ENCODE data around the gene POLR3GL.

POLR3GL gene

DNA sequence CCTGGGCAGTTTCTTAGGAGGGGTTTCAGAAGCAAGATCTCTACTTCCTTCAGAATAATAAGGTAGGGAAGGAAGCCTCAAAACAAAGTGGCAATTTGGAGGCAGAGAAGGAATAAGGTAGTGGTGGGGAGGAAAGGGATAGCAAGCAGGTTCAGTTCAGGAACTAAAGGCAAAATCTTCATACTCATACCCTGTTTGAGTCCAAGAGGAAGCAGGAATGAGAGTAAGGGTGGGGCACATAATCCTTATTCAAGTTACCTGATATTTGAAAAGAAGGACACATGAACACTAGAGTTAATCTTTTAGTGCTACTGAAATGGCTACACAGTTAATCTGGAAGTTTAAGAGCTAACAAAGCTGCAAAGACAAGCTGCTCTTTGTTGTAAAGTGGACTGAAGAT, 28.8 kb upstream of the POLR3GL start:
- Histone ChIP-seq H3K36me3 (ENCODE audit: control insufficient read depth in 4 of 4, insufficient read depth in 4 of 4, low read length in 3 of 4) (peaks cover 11 to 26% (median 16%) of the 10 kb centered on the region in 4 experiments), H3K9me3 (ENCODE audit: control extremely low read depth in 1 of 5, control insufficient read depth in 4 of 5, insufficient read depth in 2 of 5, low read depth in 1 of 5, low read length in 4 of 5) (no peaks in the 10 kb centered on the region), H3K4me3 (ENCODE audit: control insufficient read depth in 1 of 7, extremely low read depth in 1 of 7, insufficient read depth in 4 of 7, low read depth in 2 of 7, low read length in 6 of 7) (no peak overlapping the region), H3K27me3 (replicated peaks in 2 of 5; ENCODE audit: control insufficient read depth in 4 of 5, insufficient read depth in 5 of 5, low read length in 4 of 5) (no peaks in the 10 kb centered on the region), H3K27ac (ENCODE audit: insufficient read depth in 1 of 2, low read depth in 1 of 2, low read length in 2 of 2, poor library complexity in 1 of 2, severe bottlenecking in 2 of 2) (no peak overlapping the region), H3K4me1 (ENCODE audit: control extremely low read depth in 1 of 4, control insufficient read depth in 4 of 4, insufficient read depth in 4 of 4, low read length in 3 of 4) (peaks cover 3 to 8% (median 5%) of the 10 kb centered on the region in 4 experiments)
- DNase-seq, result no peak
- CTCF ChIA-PET, result interaction anchor here (0.9 to 1.0 kb wide), 2 partner anchors 16 to 24 kb away, joined by 3 read pairs; no protein-coding TSS in a partner anchor
- POLR2A ChIA-PET, result no interaction called here

DNA sequence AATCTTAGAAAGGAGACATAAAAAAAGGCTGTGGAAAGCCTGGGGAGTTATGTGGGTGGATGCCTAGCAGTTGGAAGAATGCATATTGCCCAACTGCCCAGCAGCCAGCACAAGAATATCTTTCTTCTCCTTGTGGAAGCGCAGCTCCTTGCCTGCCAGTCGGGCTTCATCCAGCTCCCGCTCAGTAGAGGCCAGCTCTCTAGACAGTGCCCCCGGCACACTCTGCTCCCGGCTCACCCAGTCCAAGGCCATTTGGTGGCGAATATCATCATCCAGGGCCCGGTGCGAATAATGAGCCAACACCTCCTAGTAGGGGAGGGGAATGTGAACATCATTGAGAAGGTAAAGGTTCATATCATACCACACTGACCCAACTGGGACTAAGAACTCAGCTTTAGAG, 28.2 kb upstream of the POLR3GL start:
- 100% methylated on average over 5 of the region's 8 CpGs for WGBS (ENCODE audit: insufficient coverage)
- Histone ChIP-seq H3K27ac (ENCODE audit: insufficient read depth in 1 of 2, low read depth in 1 of 2, low read length in 2 of 2, poor library complexity in 1 of 2, severe bottlenecking in 2 of 2) (no peak overlapping the region), H3K4me3 (ENCODE audit: control insufficient read depth in 1 of 7, extremely low read depth in 1 of 7, insufficient read depth in 4 of 7, low read depth in 2 of 7, low read length in 6 of 7) (no peak overlapping the region), H3K9me3 (ENCODE audit: control extremely low read depth in 1 of 5, control insufficient read depth in 4 of 5, insufficient read depth in 2 of 5, low read depth in 1 of 5, low read length in 4 of 5) (no peaks in the 10 kb centered on the region), H3K27me3 (replicated peaks in 2 of 5; ENCODE audit: control insufficient read depth in 4 of 5, insufficient read depth in 5 of 5, low read length in 4 of 5) (no peaks in the 10 kb centered on the region), H3K36me3 (ENCODE audit: control insufficient read depth in 4 of 4, insufficient read depth in 4 of 4, low read length in 3 of 4) (peaks cover 11 to 26% (median 16%) of the 10 kb centered on the region in 4 experiments), H3K4me1 (ENCODE audit: control extremely low read depth in 1 of 4, control insufficient read depth in 4 of 4, insufficient read depth in 4 of 4, low read length in 3 of 4) (peaks cover 3 to 8% (median 5%) of the 10 kb centered on the region in 4 experiments)
- ChIA-PET POLR2A (no interaction called here), CTCF (interaction anchor here (0.9 to 1.1 kb wide), 4 partner anchors 9 to 25 kb away, joined by 3 to 4 read pairs (median 3); partner anchors contain the start of gene RBM8A)
- no peak for DNase-seq

DNA sequence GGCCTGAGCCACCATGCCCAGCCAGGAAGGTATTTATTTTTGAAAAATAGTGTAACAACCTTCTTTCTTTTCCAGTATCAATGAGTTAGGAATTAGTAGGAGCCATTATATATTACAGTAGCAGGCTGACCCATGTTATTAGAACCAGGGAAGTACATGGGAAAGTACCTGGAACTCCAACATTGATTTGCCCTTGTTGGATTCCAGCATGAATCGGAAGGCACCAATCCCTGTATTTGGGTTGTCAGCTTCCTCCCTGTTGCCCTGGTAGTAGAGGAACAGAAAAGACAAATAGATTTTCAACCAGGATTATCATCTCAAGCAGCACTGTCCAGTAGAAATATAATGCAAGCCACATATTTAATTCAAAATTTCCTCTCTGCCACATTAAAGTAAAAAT, 27.1 kb upstream of the POLR3GL start:
- Histone ChIP-seq H3K27me3 (replicated peaks in 2 of 5; ENCODE audit: control insufficient read depth in 4 of 5, insufficient read depth in 5 of 5, low read length in 4 of 5) (no peaks in the 10 kb centered on the region), H3K4me3 (ENCODE audit: control insufficient read depth in 1 of 7, extremely low read depth in 1 of 7, insufficient read depth in 4 of 7, low read depth in 2 of 7, low read length in 6 of 7) (no peak overlapping the region), H3K4me1 (ENCODE audit: control extremely low read depth in 1 of 4, control insufficient read depth in 4 of 4, insufficient read depth in 4 of 4, low read length in 3 of 4) (peaks cover under 1 to 7% (median 3%) of the 10 kb centered on the region in 4 experiments), H3K36me3 (ENCODE audit: control insufficient read depth in 4 of 4, insufficient read depth in 4 of 4, low read length in 3 of 4) (peaks cover 11 to 33% (median 21%) of the 10 kb centered on the region in 4 experiments), H3K9me3 (ENCODE audit: control extremely low read depth in 1 of 5, control insufficient read depth in 4 of 5, insufficient read depth in 2 of 5, low read depth in 1 of 5, low read length in 4 of 5) (no peaks in the 10 kb centered on the region), H3K27ac (ENCODE audit: insufficient read depth in 1 of 2, low read depth in 1 of 2, low read length in 2 of 2, poor library complexity in 1 of 2, severe bottlenecking in 2 of 2) (no peak overlapping the region)
- no peak for DNase-seq
- WGBS (ENCODE audit: insufficient coverage), result no CpG with 5 or more reads among the region's 1 CpG
- CTCF ChIA-PET, result interaction anchor here (1.0 kb wide), 2 partner anchors 10 to 20 kb away, joined by 3 to 4 read pairs; partner anchors contain the start of genes LIX1L and RBM8A
- POLR2A ChIA-PET, result no interaction called here

DNA sequence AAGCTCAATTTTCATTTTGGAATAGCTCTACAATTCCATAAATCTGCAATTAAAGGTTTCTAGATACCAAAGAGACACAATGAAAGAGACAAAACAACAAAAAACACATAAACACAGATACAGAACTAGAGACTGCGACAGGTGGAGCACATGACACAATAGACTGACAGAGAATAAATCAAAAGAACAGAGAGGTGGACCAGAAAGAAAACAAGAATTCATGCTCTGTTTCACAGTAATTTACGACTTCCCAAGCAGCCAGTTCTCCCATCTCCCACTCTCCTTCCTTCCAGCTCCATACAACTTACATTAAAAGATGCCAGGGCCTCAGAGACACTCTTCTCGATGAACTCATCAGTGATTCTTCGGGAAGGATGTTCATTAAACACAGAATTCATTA, 22.1 kb upstream of the POLR3GL start:
- POLR2A ChIA-PET, result interaction anchor here (2.3 kb wide), 1 partner anchor 15 kb away, joined by 7 read pairs; the partner anchor contains the start of gene LIX1L
- Histone ChIP-seq H3K4me1 (ENCODE audit: control extremely low read depth in 1 of 4, control insufficient read depth in 4 of 4, insufficient read depth in 4 of 4, low read length in 3 of 4) (no peaks in the 10 kb centered on the region), H3K9me3 (ENCODE audit: control extremely low read depth in 1 of 5, control insufficient read depth in 4 of 5, insufficient read depth in 2 of 5, low read depth in 1 of 5, low read length in 4 of 5) (no peaks in the 10 kb centered on the region), H3K36me3 (ENCODE audit: control insufficient read depth in 4 of 4, insufficient read depth in 4 of 4, low read length in 3 of 4) (peaks cover 16 to 28% (median 20%) of the 10 kb centered on the region in 4 experiments), H3K27ac (ENCODE audit: insufficient read depth in 1 of 2, low read depth in 1 of 2, low read length in 2 of 2, poor library complexity in 1 of 2, severe bottlenecking in 2 of 2) (no peak overlapping the region), H3K4me3 (ENCODE audit: control insufficient read depth in 1 of 7, extremely low read depth in 1 of 7, insufficient read depth in 4 of 7, low read depth in 2 of 7, low read length in 6 of 7) (no peak overlapping the region), H3K27me3 (replicated peaks in 2 of 5; ENCODE audit: control insufficient read depth in 4 of 5, insufficient read depth in 5 of 5, low read length in 4 of 5) (no peaks in the 10 kb centered on the region)
- no peak for DNase-seq
- CTCF ChIA-PET, result interaction anchor here (1.0 to 1.8 kb wide), 5 partner anchors 8 to 15 kb away, joined by 3 to 4 read pairs (median 3); partner anchors contain the start of genes LIX1L and RBM8A
- WGBS (ENCODE audit: insufficient coverage), result 100% methylated on average over 1 of the region's 4 CpGs

DNA sequence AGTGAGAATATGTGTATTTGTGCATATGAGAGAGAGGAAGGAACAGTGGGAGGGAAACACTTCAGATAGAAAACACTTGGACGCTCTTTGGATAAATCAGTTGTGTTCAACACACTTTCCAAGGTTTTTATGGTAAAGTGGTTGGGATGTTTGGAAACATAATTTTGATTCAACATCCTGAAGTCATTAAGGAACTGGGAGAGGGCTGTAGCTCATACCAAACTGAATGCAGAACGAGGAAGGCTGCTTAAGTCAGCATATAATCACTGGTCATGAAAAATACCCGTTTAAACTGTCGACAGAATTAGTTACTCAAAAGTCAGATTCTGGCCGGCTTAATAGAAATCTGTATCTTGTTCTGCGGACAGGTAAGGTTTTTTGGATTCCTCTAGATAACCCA, 21.6 kb upstream of the POLR3GL start:
- POLR2A ChIA-PET, result interaction anchor here (2.3 kb wide), 1 partner anchor 15 kb away, joined by 7 read pairs; the partner anchor contains the start of gene LIX1L
- Histone ChIP-seq H3K4me1 (ENCODE audit: control extremely low read depth in 1 of 4, control insufficient read depth in 4 of 4, insufficient read depth in 4 of 4, low read length in 3 of 4) (no peaks in the 10 kb centered on the region), H3K27me3 (replicated peaks in 2 of 5; ENCODE audit: control insufficient read depth in 4 of 5, insufficient read depth in 5 of 5, low read length in 4 of 5) (no peaks in the 10 kb centered on the region), H3K36me3 (ENCODE audit: control insufficient read depth in 4 of 4, insufficient read depth in 4 of 4, low read length in 3 of 4) (peaks cover 15 to 28% (median 19%) of the 10 kb centered on the region in 4 experiments), H3K4me3 (ENCODE audit: control insufficient read depth in 1 of 7, extremely low read depth in 1 of 7, insufficient read depth in 4 of 7, low read depth in 2 of 7, low read length in 6 of 7) (no peak overlapping the region), H3K9me3 (ENCODE audit: control extremely low read depth in 1 of 5, control insufficient read depth in 4 of 5, insufficient read depth in 2 of 5, low read depth in 1 of 5, low read length in 4 of 5) (no peaks in the 10 kb centered on the region), H3K27ac (ENCODE audit: insufficient read depth in 1 of 2, low read depth in 1 of 2, low read length in 2 of 2, poor library complexity in 1 of 2, severe bottlenecking in 2 of 2) (no peak overlapping the region)
- WGBS (ENCODE audit: insufficient coverage), result 95% methylated on average over 6 of the region's 6 CpGs
- no peak for DNase-seq
- CTCF ChIA-PET, result interaction anchor here (1.0 to 1.8 kb wide), 5 partner anchors 8 to 15 kb away, joined by 3 to 4 read pairs (median 3); partner anchors contain the start of gene LIX1L

DNA sequence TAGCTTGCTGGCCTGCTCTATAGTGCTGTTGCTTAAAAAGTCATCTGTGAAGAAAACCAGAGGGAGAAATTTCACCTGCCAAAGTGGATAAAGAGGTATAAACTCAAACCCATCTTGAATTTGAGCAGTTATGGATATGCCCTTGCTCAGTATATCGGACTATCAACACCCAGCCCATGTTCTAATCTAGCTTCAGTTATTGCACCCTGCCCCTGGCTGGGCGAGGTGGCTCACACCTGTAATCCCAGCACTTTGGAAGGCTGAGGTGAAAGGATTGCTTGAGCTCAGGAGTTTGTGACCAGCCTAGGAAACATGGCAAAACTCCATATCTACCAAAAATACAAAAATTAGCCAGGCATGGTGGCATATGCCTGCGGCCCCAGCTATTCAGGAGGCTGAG, 20.0 kb upstream of the POLR3GL start:
- ChIA-PET CTCF (interaction anchor here (0.8 to 1.3 kb wide), 4 partner anchors 10 to 21 kb away, joined by 3 to 4 read pairs (median 3); partner anchors contain the start of gene RBM8A), POLR2A (interaction anchor here (0.6 kb wide), 1 partner anchor 52 kb away, joined by 5 read pairs; no protein-coding TSS in a partner anchor)

DNA sequence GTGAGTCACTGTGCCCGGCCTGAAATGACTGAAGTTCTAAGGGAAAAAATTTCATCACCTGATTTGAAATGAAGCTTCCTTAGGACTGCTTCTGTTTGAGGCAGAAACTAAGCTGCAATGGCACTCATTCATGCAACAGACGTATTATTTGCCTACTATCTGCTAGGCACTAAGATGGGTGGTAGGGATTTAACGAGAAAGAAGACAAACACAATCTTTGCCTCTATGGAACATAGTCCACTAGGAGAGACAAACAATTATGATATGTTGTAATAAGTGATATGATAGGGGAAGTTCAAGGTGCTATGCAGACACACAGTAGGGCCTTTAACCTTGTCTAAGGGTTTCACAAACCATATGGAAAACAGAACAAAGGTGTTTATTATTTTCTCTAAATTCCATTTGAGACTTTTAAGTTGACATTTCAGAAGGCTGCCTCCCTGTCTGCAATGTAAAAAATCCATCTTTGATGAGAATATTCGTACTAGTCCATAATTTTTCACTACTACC, 18.0 kb upstream of the POLR3GL start:
- Histone ChIP-seq H3K9me3 (ENCODE audit: control extremely low read depth in 1 of 5, control insufficient read depth in 4 of 5, insufficient read depth in 2 of 5, low read depth in 1 of 5, low read length in 4 of 5) (no peaks in the 10 kb centered on the region), H3K4me1 (ENCODE audit: control extremely low read depth in 1 of 4, control insufficient read depth in 4 of 4, insufficient read depth in 4 of 4, low read length in 3 of 4) (peaks cover 0 to 11% (median 3%) of the 10 kb centered on the region in 4 experiments), H3K36me3 (ENCODE audit: control insufficient read depth in 4 of 4, insufficient read depth in 4 of 4, low read length in 3 of 4) (peaks cover 15 to 23% (median 18%) of the 10 kb centered on the region in 4 experiments), H3K27ac (ENCODE audit: insufficient read depth in 1 of 2, low read depth in 1 of 2, low read length in 2 of 2, poor library complexity in 1 of 2, severe bottlenecking in 2 of 2) (no peak overlapping the region), H3K4me3 (ENCODE audit: control insufficient read depth in 1 of 7, extremely low read depth in 1 of 7, insufficient read depth in 4 of 7, low read depth in 2 of 7, low read length in 6 of 7) (no peak overlapping the region), H3K27me3 (replicated peaks in 2 of 5; ENCODE audit: control insufficient read depth in 4 of 5, insufficient read depth in 5 of 5, low read length in 4 of 5) (no peaks in the 10 kb centered on the region)
- ChIA-PET CTCF (no interaction called here), POLR2A (no interaction called here)
- no peak for DNase-seq
- WGBS (ENCODE audit: insufficient coverage), result 100% methylated on average over 2 of the region's 4 CpGs

More for the DNA sequence above, 20.0 kb upstream of the POLR3GL start:
- 100% methylated on average over 1 of the region's 3 CpGs for WGBS (ENCODE audit: insufficient coverage)
- H3K36me3 ChIP-seq (ENCODE audit: control insufficient read depth in 4 of 4, insufficient read depth in 4 of 4, low read length in 3 of 4), result peaks cover 15 to 26% (median 18%) of the 10 kb centered on the region in 4 experiments
- H3K27ac ChIP-seq (ENCODE audit: insufficient read depth in 1 of 2, low read depth in 1 of 2, low read length in 2 of 2, poor library complexity in 1 of 2, severe bottlenecking in 2 of 2), result no peak overlapping the region
- no peak for DNase-seq
- no peak overlapping the region for H3K4me3 ChIP-seq (ENCODE audit: control insufficient read depth in 1 of 7, extremely low read depth in 1 of 7, insufficient read depth in 4 of 7, low read depth in 2 of 7, low read length in 6 of 7)
- no peaks in the 10 kb centered on the region for H3K9me3 ChIP-seq (ENCODE audit: control extremely low read depth in 1 of 5, control insufficient read depth in 4 of 5, insufficient read depth in 2 of 5, low read depth in 1 of 5, low read length in 4 of 5)
- no peaks in the 10 kb centered on the region for H3K4me1 ChIP-seq (ENCODE audit: control extremely low read depth in 1 of 4, control insufficient read depth in 4 of 4, insufficient read depth in 4 of 4, low read length in 3 of 4)
- no peaks in the 10 kb centered on the region for H3K27me3 ChIP-seq (replicated peaks in 2 of 5; ENCODE audit: control insufficient read depth in 4 of 5, insufficient read depth in 5 of 5, low read length in 4 of 5)

All from common myeloid progenitor, CD34-positive (primary cell).